Measurements from ENCODE around the gene TAAR5. TPM values are rescaled to one million over a fixed set of nuclear protein-coding genes. Genes with fewer than 3 reads are reported as not detected.

Gene TAAR5
- total and polyA plus RNA-seq, 8 donors = not detected

- no peak within 1 kb of the TSS for H3K4me3 ChIP-seq
- DNase-seq (no peak), ATAC-seq (no peak)
- H3K36me3 ChIP-seq = no peaks in the 10 kb centered on the region
- TF ChIP-seq CTCF (IDR thresholded peaks at IDR 0.05) = no peak
- peaks cover 0 to 3% of the 10 kb centered on the region in 2 donors for H3K27me3 ChIP-seq
- no peak within 1 kb of the TSS for H3K27ac ChIP-seq
- H3K9me3 ChIP-seq = peaks cover 0 to 8% of the 10 kb centered on the region in 2 donors
- no peaks in the 10 kb centered on the region for H3K4me1 ChIP-seq
- intact Hi-C loops (cut with DNase I) = no loop called here
Measured at GRCh38 chr6:132624175-132624574, 34.6 kb upstream of the TAAR5 start, which contains the start of gene TAAR2. Gene TAAR2 (minus strand): TSS chr6:132624275. CDS start chr6:132624275, 0 bp downstream.

- Histone ChIP-seq H3K4me1 (no peaks in the 10 kb centered on the region), H3K36me3 (no peaks in the 10 kb centered on the region), H3K4me3 (no peak overlapping the region), H3K27ac (no peak overlapping the region), H3K27me3 (peaks cover 0 to 3% of the 10 kb centered on the region in 2 donors), H3K9me3 (peaks cover 0 to 5% of the 10 kb centered on the region in 2 donors)
- no peak for TF ChIP-seq CTCF (IDR thresholded peaks at IDR 0.05)
- intact Hi-C loops (cut with DNase I) = no loop called here
- ATAC-seq = no peak
- DNase-seq = no peak
Measured at GRCh38 chr6:132623106-132623845, 33.7 kb upstream of the TAAR5 start.

- intact Hi-C loops (cut with DNase I) = no loop called here
- no peak for ATAC-seq
- TF ChIP-seq CTCF (IDR thresholded peaks at IDR 0.05) = no peak
Measured at GRCh38 chr6:132616677-132617076, 27.1 kb upstream of the TAAR5 start.

GRCh38 chr6:132614554-132614953 lies 25.0 kb upstream of the TAAR5 start:
- Histone ChIP-seq H3K27me3 (no peaks in the 10 kb centered on the region), H3K4me3 (no peak overlapping the region), H3K9me3 (no peaks in the 10 kb centered on the region), H3K36me3 (no peaks in the 10 kb centered on the region), H3K27ac (no peak overlapping the region), H3K4me1 (no peaks in the 10 kb centered on the region)
- ATAC-seq = no peak
- intact Hi-C loops (cut with DNase I) = no loop called here
- TF ChIP-seq CTCF (IDR thresholded peaks at IDR 0.05) = no peak
- no peak for DNase-seq

More at GRCh38 chr6:132616677-132617076, 27.1 kb upstream of the TAAR5 start:
- H3K36me3 ChIP-seq = no peaks in the 10 kb centered on the region
- peaks cover 0 to 3% of the 10 kb centered on the region in 2 donors for H3K27me3 ChIP-seq
- H3K9me3 ChIP-seq = no peaks in the 10 kb centered on the region
- no peak overlapping the region for H3K27ac ChIP-seq
- H3K4me1 ChIP-seq = no peaks in the 10 kb centered on the region
- DNase-seq = no peak
- H3K4me3 ChIP-seq = no peak overlapping the region

GRCh38 chr6:132612449-132613108 lies 23.0 kb upstream of the TAAR5 start:
- Histone ChIP-seq H3K9me3 (no peaks in the 10 kb centered on the region), H3K4me1 (no peaks in the 10 kb centered on the region), H3K36me3 (no peaks in the 10 kb centered on the region), H3K27ac (no peak overlapping the region), H3K27me3 (no peaks in the 10 kb centered on the region), H3K4me3 (no peak overlapping the region)
- intact Hi-C loops (cut with DNase I) = no loop called here
- ATAC-seq (no peak), DNase-seq (no peak)
- TF ChIP-seq CTCF (IDR thresholded peaks at IDR 0.05) = no peak
